ENCODE results near the gene MAZ.
"Not testable (repeated sequence)": the region's sequence is repeated elsewhere in the genome, so short reads cannot be mapped to it uniquely, and the experiment has no call there.

Gene MAZ

DNA sequence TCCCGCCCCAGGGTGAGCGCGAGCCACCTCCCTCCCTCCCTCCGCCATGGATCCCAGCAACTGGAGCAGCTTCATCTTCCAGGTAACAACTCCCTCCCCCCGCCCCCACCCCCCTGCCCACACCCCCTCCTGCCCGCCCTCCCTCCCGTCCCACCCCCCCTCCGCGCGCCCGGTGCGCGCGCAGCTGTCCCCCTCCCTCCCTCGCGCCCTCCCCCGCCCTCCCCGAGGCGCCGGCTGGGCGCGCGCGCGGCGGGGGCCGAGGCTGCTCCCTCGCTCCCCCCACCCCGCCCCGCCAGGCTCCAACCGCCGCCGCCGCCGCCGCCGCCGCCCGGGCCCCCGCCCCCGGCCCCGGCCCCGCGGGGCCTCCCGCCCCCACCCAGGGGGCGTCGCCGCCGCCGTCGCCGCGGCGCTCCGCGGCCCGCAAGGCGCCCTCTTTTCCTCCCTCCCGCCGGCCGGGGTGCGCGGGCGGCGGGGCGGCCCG, at the start of gene MAZ:
TSS of gene MAZ (plus strand) at position 431 of the 481 bp plus-strand sequence. CDS start 173 bp downstream, outside the sequence.
- FAIRE-seq, result no peak

DNA sequence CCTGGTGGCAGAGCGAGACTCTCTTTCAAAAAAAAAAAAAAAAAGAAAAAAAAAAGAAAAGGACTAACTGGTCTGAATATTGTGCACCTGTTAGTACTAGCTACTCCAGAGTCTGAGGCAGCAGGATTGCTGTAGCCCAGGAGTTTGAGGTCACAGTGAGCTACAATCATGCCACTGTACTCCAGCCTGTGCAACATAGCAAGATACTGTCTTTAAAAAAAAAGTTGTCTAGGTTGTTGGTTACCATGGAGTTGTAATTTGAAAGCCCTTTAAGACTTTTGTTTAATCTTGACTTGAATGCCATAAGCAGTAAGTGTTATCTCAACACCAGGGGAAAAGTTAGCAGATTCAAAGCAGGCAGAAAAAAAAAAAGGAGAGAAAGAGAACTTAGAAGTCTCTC, 49.7 kb upstream of the MAZ start:
- FAIRE-seq, result no peak

DNA sequence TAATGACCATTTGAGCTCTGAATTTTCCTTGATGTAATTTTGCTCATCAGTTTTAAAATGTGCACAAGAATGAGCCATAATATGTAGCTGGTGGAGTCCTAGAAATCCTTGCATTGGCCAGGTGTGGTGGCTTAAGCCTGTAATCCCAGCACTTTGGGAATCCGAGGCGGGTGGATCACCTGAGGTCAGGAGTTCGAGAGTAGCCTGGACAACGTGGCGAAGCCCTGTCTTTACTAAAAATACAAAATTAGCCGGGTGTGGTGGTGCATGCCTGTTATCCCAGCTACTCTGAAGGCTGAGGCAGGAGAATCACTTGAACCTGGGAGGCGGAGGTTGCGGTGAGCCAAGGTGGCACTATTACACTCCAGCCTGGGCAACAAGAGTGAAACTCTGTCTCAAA, 49.2 kb upstream of the MAZ start:
- not testable (repeated sequence) for FAIRE-seq

DNA sequence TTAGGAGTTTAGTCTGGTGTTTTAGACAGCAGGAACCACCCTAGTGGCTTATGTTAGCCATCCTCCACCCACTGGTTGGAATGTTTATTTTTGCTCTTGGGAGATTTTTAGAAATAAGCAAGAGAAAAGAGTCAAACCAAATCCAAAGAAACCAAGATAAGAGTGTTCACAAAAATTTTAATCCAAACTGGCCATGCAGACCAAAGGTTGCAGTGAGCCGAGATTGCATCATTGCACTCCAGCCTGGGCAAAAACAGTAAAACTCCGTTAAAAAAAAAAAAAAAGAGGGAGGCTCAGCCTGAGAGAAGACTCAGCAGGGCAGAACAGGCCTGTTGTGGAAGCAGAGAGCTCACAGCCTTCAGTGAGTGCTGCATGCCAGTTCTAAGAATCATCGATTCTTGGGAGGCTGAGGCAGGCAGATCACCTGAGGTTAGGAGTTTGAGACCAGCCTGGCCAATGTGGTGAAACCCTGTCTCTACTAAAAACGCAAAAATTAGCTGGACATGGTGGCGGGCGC, 48.3 kb upstream of the MAZ start:
- FAIRE-seq, result no peak

DNA sequence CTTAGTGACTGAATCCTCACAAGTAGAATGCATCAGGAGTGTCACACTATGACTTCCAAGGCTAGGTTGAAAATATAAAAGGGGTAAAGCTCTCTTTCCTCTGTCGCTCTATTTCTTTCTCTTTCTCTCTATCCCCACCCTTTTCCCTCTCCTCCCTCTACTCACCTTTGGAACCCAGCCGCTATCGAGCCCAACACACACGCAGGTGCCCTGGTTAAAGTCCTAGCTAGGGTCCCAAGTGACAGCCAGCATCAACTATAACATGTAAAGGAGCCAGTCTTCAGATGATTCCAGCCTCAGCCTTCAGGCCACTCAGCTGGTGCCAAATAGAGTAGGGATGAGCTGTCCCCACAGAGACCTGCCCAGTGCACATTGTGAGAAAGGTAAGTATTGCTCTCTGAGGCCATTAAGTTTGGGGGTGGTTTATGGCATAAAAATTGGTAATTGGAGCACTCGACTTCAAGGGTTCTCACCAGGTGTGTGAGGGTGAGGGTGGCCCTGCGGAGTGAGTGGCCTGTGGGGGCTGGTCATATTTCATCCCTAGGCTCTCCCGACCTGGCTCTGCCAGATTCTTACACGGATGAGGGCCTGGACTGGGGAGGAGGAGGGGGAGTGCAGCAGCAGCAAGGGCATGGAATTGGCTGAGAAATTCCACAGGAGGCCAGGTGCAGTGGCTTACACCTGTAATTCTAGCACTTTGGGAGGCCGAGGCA, 45.6 kb upstream of the MAZ start:
- no peak for FAIRE-seq

DNA sequence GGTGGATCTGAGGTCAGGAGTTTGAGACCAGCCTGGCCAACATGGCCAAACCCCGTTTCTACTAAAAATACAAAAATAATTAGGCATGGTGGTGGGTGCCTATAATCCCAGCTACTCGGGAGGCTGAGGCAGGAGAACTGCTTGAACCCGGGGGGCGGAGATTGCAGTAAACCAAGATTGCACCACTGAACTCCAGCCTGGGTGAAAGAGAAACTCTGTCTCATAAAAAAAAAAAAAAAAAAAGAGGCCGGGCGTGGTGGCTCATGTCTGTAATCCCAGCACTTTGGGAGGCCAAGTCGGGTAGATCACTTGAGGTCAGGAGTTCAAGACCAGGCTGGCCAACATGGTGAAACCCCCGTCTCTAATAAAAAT, 45.1 kb upstream of the MAZ start:
- FAIRE-seq, result not testable (repeated sequence)

DNA sequence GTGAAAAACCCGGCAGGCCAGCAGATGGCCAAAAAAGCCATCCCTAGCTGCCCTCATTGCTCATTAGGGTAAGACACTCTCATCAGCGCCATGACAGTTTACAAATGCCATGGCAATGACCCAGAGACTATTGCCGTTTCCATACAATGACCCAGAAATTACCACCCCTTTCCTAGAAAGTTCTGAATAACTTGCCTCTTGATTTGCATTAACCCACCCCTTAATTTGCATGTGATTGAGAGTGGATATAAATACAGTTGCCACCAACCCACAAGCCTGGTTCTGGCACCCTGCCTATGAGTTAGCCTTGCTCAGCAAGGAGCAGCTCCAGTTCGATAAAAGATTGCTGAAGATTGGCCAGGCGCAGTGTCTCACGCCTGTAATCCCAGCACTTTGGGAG, 44.4 kb upstream of the MAZ start:
- no peak for FAIRE-seq

DNA sequence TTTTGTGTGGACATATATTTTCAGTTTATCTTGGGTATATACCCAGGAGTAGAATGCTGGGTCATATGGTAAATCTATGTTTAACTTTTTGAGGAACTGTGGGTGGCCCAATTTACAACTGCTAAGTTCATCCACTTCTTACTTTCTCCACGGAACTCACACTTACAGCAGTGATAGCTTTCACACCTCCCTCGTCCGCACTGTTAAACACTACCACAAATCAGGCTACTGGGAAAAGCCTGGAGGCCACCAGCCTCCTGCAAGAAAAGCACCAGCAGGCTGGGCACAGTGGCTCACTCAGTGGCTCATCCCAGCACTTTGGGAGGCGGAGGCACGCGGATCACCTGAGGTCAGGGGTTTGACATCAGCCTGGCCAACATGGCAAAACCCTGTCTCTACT, 43.0 kb upstream of the MAZ start:
- no peak for FAIRE-seq

DNA sequence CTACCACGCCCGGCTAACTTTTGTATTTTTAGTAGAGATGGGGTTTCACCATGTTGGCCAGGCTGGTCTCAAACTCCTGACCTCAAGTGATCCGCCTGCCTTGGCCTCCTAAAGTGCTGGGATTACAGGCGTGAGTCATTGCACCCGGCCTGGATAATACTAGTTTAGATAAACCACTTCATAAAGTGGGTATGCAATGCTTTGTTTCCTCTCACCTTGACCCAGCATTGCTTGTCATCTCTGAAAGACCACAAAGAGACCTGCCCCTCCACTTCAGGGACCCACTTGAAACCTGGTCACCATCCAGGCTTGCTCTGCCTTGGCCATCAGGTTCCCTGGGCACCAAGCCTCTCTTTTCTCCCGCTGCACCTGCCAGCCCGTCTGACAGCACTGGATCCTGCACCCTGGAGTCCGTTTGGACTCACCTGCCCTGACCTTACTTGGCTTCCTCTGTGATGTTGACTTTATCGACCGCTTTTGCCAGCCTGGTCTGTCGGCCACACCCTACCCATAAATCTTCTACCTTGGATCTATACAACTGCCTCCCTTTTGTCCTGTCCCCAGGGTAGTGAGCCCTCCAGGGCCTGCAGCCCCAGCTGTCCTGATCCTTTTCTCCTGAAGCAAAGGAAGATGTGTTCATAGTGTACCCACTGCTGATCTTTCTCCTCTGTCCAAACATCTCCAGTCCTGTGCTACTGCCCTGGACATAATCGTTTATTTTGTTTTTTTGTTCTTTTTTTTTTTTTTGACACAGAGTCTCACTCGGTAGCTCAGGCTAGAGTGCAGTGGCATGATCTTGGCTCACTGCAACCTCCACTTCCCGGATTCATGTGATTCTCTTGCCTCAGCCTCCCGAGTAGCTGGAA, 40.9 kb upstream of the MAZ start:
- no peak for FAIRE-seq

DNA sequence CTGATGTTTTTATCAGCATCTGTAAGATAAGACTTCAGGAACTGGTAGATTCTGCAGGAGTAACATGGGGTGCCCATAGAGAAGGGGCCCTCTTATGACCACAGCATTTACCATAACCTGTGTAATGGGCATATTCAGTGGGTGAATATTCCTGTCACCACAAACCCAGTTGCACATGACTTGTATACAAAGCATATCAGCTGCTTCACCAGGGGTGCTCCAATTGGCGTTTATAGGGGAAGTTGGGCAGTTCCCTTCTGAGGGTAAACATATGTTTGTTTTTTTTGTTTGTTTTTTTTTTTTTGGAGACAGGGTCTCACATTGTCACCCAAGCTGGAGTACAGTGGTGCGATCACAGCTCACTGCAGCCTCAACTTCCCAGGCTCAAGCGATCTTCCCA, 39.8 kb upstream of the MAZ start:
- FAIRE-seq, result no peak

DNA sequence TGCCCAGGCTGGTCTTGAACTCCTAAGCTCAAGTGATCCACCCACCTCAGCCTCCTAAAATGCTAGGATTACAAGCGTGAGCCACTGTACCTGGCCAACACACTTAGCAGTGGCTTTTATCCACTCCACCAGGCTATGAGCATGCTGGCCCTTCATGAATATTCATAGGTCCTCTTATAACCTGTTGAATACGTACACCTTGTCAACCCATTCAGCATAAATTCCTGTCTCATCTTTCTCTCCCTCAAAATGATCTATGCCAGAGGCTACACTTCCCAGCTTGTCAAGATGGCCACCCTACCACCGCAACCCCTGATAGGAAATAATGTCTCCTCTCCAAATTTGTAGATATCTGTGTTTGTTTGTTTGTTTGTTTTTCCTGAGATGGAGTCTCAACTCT, 39.3 kb upstream of the MAZ start:
- FAIRE-seq, result no peak

DNA sequence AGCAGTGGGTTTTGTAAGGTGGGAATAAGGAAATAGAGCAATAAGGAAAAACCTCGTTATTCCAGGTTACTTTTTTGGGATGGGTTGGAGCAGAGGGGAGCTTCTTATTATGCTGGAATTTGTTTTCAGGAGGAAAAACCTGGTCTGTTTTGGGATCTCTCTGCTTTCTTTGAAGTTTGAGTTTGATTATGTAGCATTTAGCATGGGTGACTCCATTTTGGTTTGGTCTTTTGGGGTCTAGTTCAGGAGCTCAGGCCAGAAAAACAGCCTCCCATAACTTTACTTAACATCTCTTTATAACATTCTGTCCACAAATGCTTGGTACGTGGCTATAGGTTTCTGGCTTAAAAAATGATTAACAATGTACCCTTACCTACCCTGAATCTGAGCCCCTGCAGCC, 36.8 kb upstream of the MAZ start:
- no peak for FAIRE-seq

DNA sequence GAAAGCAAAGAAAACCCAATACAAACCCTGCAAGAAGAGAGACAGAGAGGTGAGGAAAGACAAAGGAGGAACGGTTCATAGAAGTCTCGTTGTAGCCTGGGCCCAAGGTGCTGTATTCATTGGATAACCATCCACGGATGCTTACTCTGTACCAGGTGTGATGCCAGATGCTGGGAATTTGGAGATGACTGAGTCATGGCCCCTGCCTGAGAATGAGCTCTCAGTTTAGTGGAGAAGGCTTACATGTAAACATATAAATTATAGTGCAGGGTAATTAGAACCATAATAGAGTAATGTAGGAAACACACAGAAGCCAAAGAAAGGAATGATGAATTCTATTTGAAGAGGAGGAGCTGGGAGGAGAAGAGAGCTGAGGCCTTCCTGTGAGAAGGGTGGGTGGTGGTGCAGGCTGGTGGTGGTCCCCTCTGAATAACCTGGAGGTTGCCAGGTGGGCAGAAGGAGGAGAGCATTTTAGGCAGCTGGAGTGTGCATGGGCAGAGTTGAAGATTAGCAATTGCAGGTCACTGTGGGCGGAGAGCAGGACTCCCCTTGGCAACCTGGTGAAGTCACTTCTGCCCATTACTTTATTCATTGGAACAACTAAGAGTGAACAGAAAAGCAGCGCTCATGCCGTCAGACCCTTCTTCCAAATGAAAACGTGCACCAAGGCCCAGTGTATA, 35.9 kb upstream of the MAZ start:
- FAIRE-seq, result no peak

DNA sequence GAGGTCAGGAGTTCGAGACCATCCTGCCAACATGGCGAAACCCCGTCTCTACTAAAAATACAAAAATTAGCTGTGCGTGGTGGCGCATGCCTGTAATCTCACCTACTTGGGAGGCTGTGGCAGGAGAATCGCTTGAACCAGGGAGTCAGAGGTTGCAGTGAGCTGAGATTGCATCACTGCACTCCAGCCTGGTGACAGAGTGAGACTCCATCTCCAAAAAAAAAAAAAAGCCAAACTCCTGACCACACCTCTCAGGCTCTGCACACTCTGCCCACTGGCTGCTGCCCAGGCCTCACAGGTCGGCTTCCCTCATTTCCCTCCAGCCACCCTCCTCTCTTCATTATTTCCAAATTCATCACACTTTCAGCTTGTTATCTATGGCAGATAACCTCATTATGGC, 34.0 kb upstream of the MAZ start:
- not testable (repeated sequence) for FAIRE-seq

DNA sequence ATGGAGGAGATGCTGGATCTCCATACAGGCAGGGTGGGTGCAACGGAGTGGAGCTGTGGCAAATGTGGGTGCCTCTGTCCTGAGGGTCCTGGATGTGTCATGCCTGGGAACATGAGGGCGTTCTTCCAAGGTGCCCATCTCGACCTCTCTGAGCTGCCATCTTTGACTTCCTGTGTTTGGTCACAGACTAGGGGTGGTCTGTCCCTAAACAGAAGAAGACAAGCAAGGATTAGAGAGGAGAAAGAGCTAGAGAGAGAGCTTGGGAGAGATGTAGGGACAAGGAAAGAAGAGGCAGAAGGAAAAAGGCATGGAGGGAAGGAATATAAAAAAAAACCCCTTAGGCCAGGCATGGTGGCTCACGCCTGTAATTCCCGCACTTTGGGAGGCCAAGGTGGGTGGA, 31.6 kb upstream of the MAZ start:
- FAIRE-seq, result no peak

DNA sequence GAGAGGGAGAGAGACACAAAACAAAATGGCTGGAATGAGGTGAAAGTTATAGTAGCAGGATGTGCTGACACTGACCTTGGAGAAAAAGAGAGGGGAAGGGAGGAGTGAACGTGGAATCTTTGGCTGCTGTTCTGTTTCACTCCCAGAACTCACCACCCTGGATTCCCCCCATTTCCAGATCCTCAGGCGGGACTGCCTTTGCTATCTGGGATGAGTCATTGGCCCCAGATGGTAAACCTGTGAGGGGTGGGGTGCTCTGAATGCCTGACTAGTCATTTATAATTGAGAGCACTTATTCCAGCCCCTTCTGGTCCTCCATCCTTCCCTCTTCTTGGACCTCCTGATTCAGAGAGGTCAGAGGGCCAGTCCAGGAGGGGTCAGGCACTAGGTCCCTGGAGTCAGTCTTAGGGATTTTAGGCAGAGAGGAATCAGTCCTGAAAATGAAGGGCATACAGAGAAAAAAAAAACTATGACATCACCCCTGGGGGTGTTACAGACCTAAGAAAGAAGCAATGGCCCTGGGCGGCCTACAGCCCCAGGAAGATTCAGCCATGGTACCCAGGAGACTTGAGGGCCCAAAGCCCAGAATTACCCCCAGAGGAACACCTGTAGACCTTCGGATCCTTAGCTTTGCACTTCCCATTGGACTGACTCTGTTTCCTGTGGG, 30.5 kb upstream of the MAZ start:
- no peak for FAIRE-seq

DNA sequence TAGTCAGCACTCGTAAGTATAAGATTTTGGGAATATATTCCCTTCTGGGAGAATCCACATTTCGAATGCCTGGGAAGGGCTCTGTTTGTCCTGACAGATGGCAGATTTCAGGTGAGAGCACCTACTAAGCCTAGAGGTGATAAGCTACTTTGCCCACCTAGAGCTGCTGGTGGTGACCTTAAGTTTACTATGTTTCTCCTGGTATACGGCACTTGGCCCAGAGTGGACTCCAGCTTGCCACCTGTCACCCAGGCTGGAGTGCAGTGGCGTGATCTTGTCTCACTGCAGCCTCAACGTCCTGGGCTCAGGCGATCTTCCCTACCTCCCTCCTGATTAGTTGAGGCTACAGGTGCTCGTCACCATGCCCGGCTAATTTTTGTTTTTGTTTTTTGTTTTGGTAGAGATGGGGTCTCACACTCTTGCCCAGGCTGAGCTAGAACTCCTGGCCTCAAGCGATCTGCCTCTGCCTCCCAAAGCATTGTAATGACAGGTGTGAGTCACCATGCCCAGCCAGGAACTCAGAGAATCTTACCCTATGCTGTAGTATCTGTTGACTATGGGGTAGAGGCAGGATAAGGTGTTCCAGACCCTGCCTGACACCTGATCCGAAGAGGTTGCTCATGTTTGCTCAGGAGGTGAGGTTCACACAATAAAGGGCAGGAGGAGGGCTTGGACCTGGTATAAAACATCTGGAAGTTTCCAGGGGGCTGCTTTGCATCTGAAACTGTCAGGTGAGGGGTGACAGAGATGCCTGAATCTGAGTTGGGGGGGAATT, 28.6 kb upstream of the MAZ start, which contains the start of gene ZG16:
TSS of gene ZG16 (plus strand) at position 681 of the 775 bp plus-strand sequence. CDS start 1,011 bp downstream, outside the sequence.
- no peak for FAIRE-seq

DNA sequence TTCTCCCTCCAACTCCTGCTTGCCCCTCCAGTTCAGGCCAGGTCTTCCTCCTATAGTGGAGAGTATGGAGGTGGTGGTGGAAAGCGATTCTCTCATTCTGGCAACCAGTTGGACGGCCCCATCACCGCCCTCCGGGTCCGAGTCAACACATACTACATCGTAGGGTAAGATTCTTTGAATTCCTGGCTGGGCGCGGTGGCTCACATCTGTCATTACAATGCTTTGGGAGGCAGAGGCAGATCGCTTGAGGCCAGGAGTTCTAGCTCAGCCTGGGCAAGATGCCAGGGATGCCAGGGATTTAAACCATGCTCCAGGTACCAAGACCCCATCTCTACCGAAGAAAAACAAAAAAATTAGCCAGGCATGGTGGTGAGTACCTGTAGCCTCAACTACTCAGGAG, 26.9 kb upstream of the MAZ start:
- FAIRE-seq, result no peak

DNA sequence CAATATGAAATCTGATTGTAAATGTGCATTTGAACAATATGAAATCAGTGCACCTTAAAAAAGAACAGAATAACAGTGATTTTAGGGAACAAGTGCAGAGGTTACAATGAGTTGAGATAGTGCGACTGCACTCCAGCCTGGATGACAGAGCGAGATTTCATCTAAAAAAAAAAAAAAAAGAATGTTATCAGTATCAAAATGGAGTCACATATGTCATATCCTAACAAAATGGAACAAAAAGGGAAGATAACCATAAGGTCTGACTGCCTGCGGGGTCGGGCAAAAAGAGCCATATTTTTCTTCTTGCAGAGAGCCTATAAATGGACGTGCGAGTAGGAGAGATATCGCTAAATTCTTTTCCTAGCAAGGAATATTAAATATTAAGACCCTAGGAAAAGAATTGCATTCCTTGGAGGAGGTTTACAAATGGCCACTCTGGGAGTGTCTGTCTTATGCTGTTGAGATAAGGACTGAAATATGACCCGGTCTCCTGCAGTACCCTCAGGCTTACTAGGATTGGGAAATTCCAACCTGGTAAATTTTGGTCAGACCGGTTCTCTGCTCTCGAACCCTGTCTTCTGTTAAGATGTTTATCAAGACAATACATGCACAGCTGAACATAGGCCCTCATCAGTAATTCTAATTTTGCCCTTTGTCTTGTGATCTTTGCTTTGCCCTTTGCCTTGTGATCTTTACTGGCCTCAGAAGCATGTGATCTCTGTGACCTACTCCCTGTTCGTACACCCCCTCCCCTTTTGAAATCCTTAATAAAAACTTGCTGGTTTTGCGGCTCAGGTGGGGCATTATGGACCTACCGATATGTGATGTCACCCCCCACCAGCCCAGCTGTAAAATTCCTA, 23.0 kb upstream of the MAZ start:
- not testable (repeated sequence) for FAIRE-seq

DNA sequence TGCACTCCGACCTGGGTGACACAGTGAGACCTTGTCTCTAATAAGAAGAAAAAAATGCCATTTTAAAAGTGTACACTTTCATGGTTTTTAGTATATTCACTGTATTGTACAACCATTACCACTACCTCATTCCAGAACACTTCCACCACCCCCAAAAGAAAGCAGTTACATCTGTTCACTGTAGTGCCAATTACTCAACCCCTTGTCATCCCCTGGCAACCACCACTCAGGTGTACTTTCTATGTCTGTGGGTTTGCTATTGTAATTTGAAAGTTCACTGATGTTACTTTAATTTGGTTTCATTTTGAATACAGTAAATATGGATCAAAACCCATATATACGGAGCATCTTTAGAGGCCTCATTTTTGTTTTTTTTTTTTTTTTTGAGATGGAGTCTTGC, 22.2 kb upstream of the MAZ start:
- FAIRE-seq, result no peak

All from G401.6 (cell line).